Rectal smooth muscle tissue (tissue), 1 donor: ENCODE results near the gene SCN5A.
"Not testable (repeated sequence)": the region's sequence is repeated elsewhere in the genome, so short reads cannot be mapped to it uniquely, and the experiment has no call there.

Source experiments
- H3K27ac ChIP-seq: one replicate; pipeline ENCODE4 v1.7.0; 2013; ENCODE audit warnings: low read depth, low read length, inconsistent platforms
- H3K27me3 ChIP-seq: one replicate; pipeline ENCODE4 v1.7.0; 2013; ENCODE audit warnings: low read length; ENCODE audit not compliant: control insufficient read depth, insufficient read depth
- H3K36me3 ChIP-seq: one replicate; pipeline ENCODE4 v1.7.0; 2013; ENCODE audit warnings: low read length; ENCODE audit not compliant: control insufficient read depth, insufficient read depth
- H3K4me1 ChIP-seq: one replicate; pipeline ENCODE4 v1.7.0; 2013; ENCODE audit warnings: low read length; ENCODE audit not compliant: control insufficient read depth, insufficient read depth
- H3K4me3 ChIP-seq: one replicate; pipeline ENCODE4 v1.7.0; 2013; ENCODE audit warnings: low read length
- H3K9ac ChIP-seq: one replicate; pipeline ENCODE4 v1.7.0; 2013; ENCODE audit warnings: low read length

Gene SCN5A

GRCh38 chr3:38577371-38578080, 72.0 kb downstream of the SCN5A start:
- Histone ChIP-seq H3K4me1 (no peaks in the 10 kb centered on the region), H3K9ac (no peak overlapping the region), H3K27ac (no peak overlapping the region), H3K27me3 (no peaks in the 10 kb centered on the region), H3K4me3 (no peak overlapping the region), H3K36me3 (no peaks in the 10 kb centered on the region)

GRCh38 chr3:38576526-38577370, 72.7 kb downstream of the SCN5A start:
- Histone ChIP-seq H3K9ac (no peak overlapping the region), H3K27me3 (no peaks in the 10 kb centered on the region), H3K27ac (no peak overlapping the region), H3K36me3 (no peaks in the 10 kb centered on the region), H3K4me1 (no peaks in the 10 kb centered on the region), H3K4me3 (no peak overlapping the region)

- no peak overlapping the region for H3K9ac ChIP-seq
- H3K27ac ChIP-seq = no peak overlapping the region
- no peaks in the 10 kb centered on the region for H3K4me1 ChIP-seq
- H3K36me3 ChIP-seq = no peaks in the 10 kb centered on the region
- no peak overlapping the region for H3K4me3 ChIP-seq
- H3K27me3 ChIP-seq = no peaks in the 10 kb centered on the region
Observed at GRCh38 chr3:38576131-38576525, 73.4 kb downstream of the SCN5A start.

GRCh38 chr3:38575279-38575843, 74.1 kb downstream of the SCN5A start:
- no peak overlapping the region for H3K9ac ChIP-seq
- H3K27me3 ChIP-seq = no peaks in the 10 kb centered on the region
- H3K27ac ChIP-seq = no peak overlapping the region
- no peaks in the 10 kb centered on the region for H3K4me1 ChIP-seq
- H3K36me3 ChIP-seq = no peaks in the 10 kb centered on the region
- no peak overlapping the region for H3K4me3 ChIP-seq

- Histone ChIP-seq H3K36me3 (no peaks in the 10 kb centered on the region), H3K27me3 (no peaks in the 10 kb centered on the region), H3K27ac (no peak overlapping the region), H3K4me3 (no peak overlapping the region), H3K4me1 (no peaks in the 10 kb centered on the region), H3K9ac (no peak overlapping the region)
Observed at GRCh38 chr3:38574411-38575278, 74.8 kb downstream of the SCN5A start.

GRCh38 chr3:38573556-38573955, 75.9 kb downstream of the SCN5A start:
- Histone ChIP-seq H3K4me1 (no peaks in the 10 kb centered on the region), H3K27ac (no peak overlapping the region), H3K4me3 (no peak overlapping the region), H3K27me3 (no peaks in the 10 kb centered on the region), H3K9ac (no peak overlapping the region), H3K36me3 (no peaks in the 10 kb centered on the region)

- Histone ChIP-seq H3K27me3 (no peaks in the 10 kb centered on the region), H3K4me3 (no peak overlapping the region), H3K4me1 (no peaks in the 10 kb centered on the region), H3K9ac (no peak overlapping the region), H3K36me3 (no peaks in the 10 kb centered on the region), H3K27ac (no peak overlapping the region)
Observed at GRCh38 chr3:38573111-38573510, 76.4 kb downstream of the SCN5A start.

- Histone ChIP-seq H3K27me3 (no peaks in the 10 kb centered on the region), H3K27ac (no peak overlapping the region), H3K36me3 (no peaks in the 10 kb centered on the region), H3K9ac (no peak overlapping the region), H3K4me1 (no peaks in the 10 kb centered on the region), H3K4me3 (no peak overlapping the region)
Observed at GRCh38 chr3:38567498-38567897, 82.0 kb downstream of the SCN5A start.

GRCh38 chr3:38566794-38567193, 82.7 kb downstream of the SCN5A start:
- not testable (repeated sequence) for H3K27ac ChIP-seq, H3K27me3 ChIP-seq, H3K4me3 ChIP-seq, H3K36me3 ChIP-seq, H3K9ac ChIP-seq, H3K4me1 ChIP-seq

GRCh38 chr3:38566215-38566528, 83.3 kb downstream of the SCN5A start:
- no peaks in the 10 kb centered on the region for H3K27me3 ChIP-seq
- H3K4me3 ChIP-seq = no peak overlapping the region
- H3K27ac ChIP-seq = no peak overlapping the region
- no peak overlapping the region for H3K9ac ChIP-seq
- no peaks in the 10 kb centered on the region for H3K4me1 ChIP-seq
- no peaks in the 10 kb centered on the region for H3K36me3 ChIP-seq

- no peaks in the 10 kb centered on the region for H3K36me3 ChIP-seq
- H3K9ac ChIP-seq = no peak overlapping the region
- H3K4me1 ChIP-seq = no peaks in the 10 kb centered on the region
- H3K27ac ChIP-seq = no peak overlapping the region
- no peak overlapping the region for H3K4me3 ChIP-seq
- H3K27me3 ChIP-seq = no peaks in the 10 kb centered on the region
Observed at GRCh38 chr3:38565339-38566214, 83.9 kb downstream of the SCN5A start.
